Peyer's patch (tissue), 4 donors: ENCODE data around the gene PRPF6. TPM values are rescaled to one million over a fixed set of nuclear protein-coding genes. Genes with fewer than 3 reads are reported as not detected.

Experiments
- DNase-seq, 3 donors: peaks; one replicate each; pipeline ENCODE4 v3.0.0-alpha.2; 2017 to 2019
- H3K27ac ChIP-seq, 4 donors: fragments of 200-600 bp; sonication (generic); one replicate each; pipeline ENCODE4 v1.5.1; 2016 to 2019
- H3K27me3 ChIP-seq, 2 donors: fragments of 200-600 bp; sonication (generic); one replicate each; pipeline ENCODE4 v1.5.1; 2019
- H3K36me3 ChIP-seq, 3 donors: fragments of 200-600 bp; sonication (generic); one replicate each; pipeline ENCODE4 v1.5.1; 2016 to 2019
- H3K4me1 ChIP-seq, 4 donors: fragments of 200-600 bp; sonication (generic); one replicate each; pipeline ENCODE4 v1.5.1; 2016 to 2019
- H3K4me3 ChIP-seq, 4 donors: fragments of 200-600 bp; sonication (generic); 1 replicate in 3 of 4; 2 replicates in 1 of 4; pipeline ENCODE4 v1.5.1; 2016 to 2019; ENCODE audit warnings: mild to moderate bottlenecking in 1 of 4
- H3K9me3 ChIP-seq, 4 donors: fragments of 200-600 bp; sonication (generic); one replicate each; pipeline ENCODE4 v1.5.1; 2016 to 2019; ENCODE audit warnings: mild to moderate bottlenecking in 1 of 4
- CTCF ChIP-seq, 6 experiments: fragments of 450-650 bp in 4 of 6; fragments of 200-600 bp in 2 of 6; sonication (generic) in 1 of 6; IDR thresholded peaks; one replicate each; pipeline ENCODE4 v1.5.1; 2017 to 2019; ENCODE audit warnings: antibody characterized with exemption in 6 of 6, mild to moderate bottlenecking in 3 of 6, moderate library complexity in 1 of 6
- POLR2A ChIP-seq, 2 donors: fragments of 450-650 bp; IDR thresholded peaks; one replicate each; pipeline ENCODE4 v1.5.1; 2017; ENCODE audit warnings: antibody characterized with exemption in 2 of 2, mild to moderate bottlenecking in 2 of 2, moderate library complexity in 2 of 2
- total RNA-seq, 4 donors: library from RNA; depleted of rRNA; stranded (reverse); fragments of >200 nt; gene quantifications; one replicate each; pipeline ENCODE4 v1.1.0, GENCODE V29; 2016

Gene PRPF6
- total RNA-seq, 4 donors from 2014 or later, result 49.6 to 95.7 (median 64.2) TPM

- Histone ChIP-seq H3K36me3 (peaks cover 0 to 65% (median 6%) of the 10 kb centered on the region in 3 donors), H3K27ac (no peak overlapping the region), H3K27me3 (peaks cover 0 to 19% of the 10 kb centered on the region in 2 donors), H3K4me1 (peaks cover 0 to 29% (median 9%) of the 10 kb centered on the region in 4 donors), H3K9me3 (no peaks in the 10 kb centered on the region), H3K4me3 (no peak overlapping the region)
- DNase-seq, result no peak
- no peak for TF ChIP-seq POLR2A (IDR thresholded peaks at IDR 0.05)
These were observed 53.1 kb downstream of the PRPF6 start for GRCh38 chr20:64033981-64034493.

GRCh38 chr20:64035066-64035932, 54.4 kb downstream of the PRPF6 start:
- Histone ChIP-seq H3K27ac (peak overlapping the region in 1 of 4 donors; percentile 44), H3K27me3 (peaks cover 0 to 27% of the 10 kb centered on the region in 2 donors), H3K9me3 (no peaks in the 10 kb centered on the region), H3K36me3 (peaks cover 0 to 52% (median 0%) of the 10 kb centered on the region in 3 donors), H3K4me3 (no peak overlapping the region), H3K4me1 (peaks cover 0 to 33% (median 14%) of the 10 kb centered on the region in 4 donors)
- DNase-seq, result no peak
- TF ChIP-seq POLR2A (IDR thresholded peaks at IDR 0.05) (no peak), CTCF (IDR thresholded peaks at IDR 0.05) (no peak)

- Histone ChIP-seq H3K4me1 (peaks cover 0 to 33% (median 14%) of the 10 kb centered on the region in 4 donors), H3K27ac (peak within 1 kb of the TSS in 1 of 4 donors; percentile 44), H3K27me3 (peaks cover 0 to 31% of the 10 kb centered on the region in 2 donors), H3K9me3 (no peaks in the 10 kb centered on the region), H3K4me3 (no peak within 1 kb of the TSS), H3K36me3 (peaks cover 0 to 48% (median 0%) of the 10 kb centered on the region in 3 donors)
- no peak for DNase-seq
- TF ChIP-seq POLR2A (IDR thresholded peaks at IDR 0.05), result no peak
- no peak for TF ChIP-seq CTCF (IDR thresholded peaks at IDR 0.05)
These were observed 55.0 kb downstream of the PRPF6 start, which contains the start of gene C20orf204 for GRCh38 chr20:64035933-64036345. Gene C20orf204, plus strand, starts transcription at chr20:64036182. Its CDS starts 142 bp downstream, at chr20:64036324.

- Histone ChIP-seq H3K4me1 (peaks cover 0 to 38% (median 19%) of the 10 kb centered on the region in 4 donors), H3K27ac (no peak overlapping the region), H3K9me3 (no peaks in the 10 kb centered on the region), H3K36me3 (peaks cover 0 to 41% (median 0%) of the 10 kb centered on the region in 3 donors), H3K4me3 (no peak overlapping the region), H3K27me3 (peaks cover 0 to 35% of the 10 kb centered on the region in 2 donors)
- no peak for DNase-seq
- TF ChIP-seq CTCF (IDR thresholded peaks at IDR 0.05) (no peak), POLR2A (IDR thresholded peaks at IDR 0.05) (no peak)
These were observed 55.6 kb downstream of the PRPF6 start for GRCh38 chr20:64036346-64037198.

GRCh38 chr20:64037199-64037497, 56.2 kb downstream of the PRPF6 start:
- Histone ChIP-seq H3K27ac (no peak overlapping the region), H3K9me3 (no peaks in the 10 kb centered on the region), H3K27me3 (peaks cover 0 to 41% of the 10 kb centered on the region in 2 donors), H3K36me3 (peaks cover 0 to 36% (median 0%) of the 10 kb centered on the region in 3 donors), H3K4me1 (peaks cover 0 to 44% (median 24%) of the 10 kb centered on the region in 4 donors), H3K4me3 (no peak overlapping the region)
- DNase-seq, result no peak
- TF ChIP-seq CTCF (IDR thresholded peaks at IDR 0.05) (no peak), POLR2A (IDR thresholded peaks at IDR 0.05) (no peak)
